ENCODE data around the gene IFT122. TPM values are rescaled to one million over a fixed set of nuclear protein-coding genes. Genes with fewer than 3 reads are reported as not detected.
A peak's percentile ranks its signal among the peaks of the same experiment; 100 is the strongest.

Gene IFT122
- total RNA-seq, 1 experiment from 2014 or later = 4.7 TPM

DNA sequence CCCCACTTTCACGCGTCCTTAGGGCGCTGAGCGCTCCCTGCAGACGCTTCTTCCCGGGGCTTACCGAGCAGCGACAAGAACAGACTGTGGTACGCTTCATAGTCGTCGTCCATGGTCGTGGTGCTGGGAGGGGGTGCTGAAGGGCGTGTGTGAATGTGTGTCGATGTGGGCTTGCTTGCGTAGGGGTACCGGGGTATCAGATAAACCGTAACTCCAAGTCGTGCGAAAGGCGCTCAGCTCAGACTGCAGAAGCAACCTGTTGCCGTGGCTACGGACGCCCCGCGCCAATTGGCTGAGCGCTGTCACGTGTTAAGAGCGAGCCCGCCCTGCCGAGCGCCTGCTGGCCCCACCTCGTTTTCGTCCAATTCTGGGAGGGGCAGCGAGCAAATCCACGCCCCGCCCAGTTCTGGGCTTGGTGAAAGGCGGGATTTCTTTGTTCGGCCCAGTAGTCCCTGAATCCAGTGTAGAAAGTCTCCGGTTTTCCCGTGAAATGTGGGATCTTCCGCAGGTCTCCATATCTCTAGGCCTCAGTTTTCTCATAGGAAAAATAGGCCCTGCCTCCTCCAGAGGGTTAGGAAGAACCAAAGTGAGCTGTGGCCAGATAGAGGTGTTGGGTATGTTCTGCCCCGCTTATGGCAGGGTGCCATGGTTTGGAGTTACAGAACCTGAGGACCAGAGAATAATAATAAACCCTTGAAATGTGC is 11.5 kb upstream of the IFT122 start, which contains the start of gene EFCAB12:
TSS of gene EFCAB12 (minus strand) at position 261 of the 704 bp plus-strand sequence. CDS start at position 113, 148 bp downstream.
- Histone ChIP-seq H3K27ac (ENCODE audit: low read length) (peak within 1 kb of the TSS; percentile 44; the same call in 1 of the 2 replicates), H3K9me3 (ENCODE audit: low read length) (no peaks in the 10 kb centered on the region), H4K20me1 (ENCODE audit: insufficient read depth, low read depth, low read length) (no peaks in the 10 kb centered on the region), H3K4me1 (ENCODE audit: low read length) (peaks cover 40% of the 10 kb centered on the region), H3K4me3 (ENCODE audit: low read length) (peak within 1 kb of the TSS; percentile 44; the same call in 1 of the 2 replicates), H2AFZ (ENCODE audit: low read length) (peak within 1 kb of the TSS; percentile 23; the same call in 1 of the 2 replicates), H3K79me2 (ENCODE audit: low read length) (no peaks in the 10 kb centered on the region), H3K9me2 (replicated peaks; ENCODE audit: insufficient read depth, low read length) (no peaks in the 10 kb centered on the region), H3K4me2 (ENCODE audit: low read depth, low read length, poor library complexity, severe bottlenecking) (peak within 1 kb of the TSS; percentile 64), H3K27me3 (ENCODE audit: low read length) (no peaks in the 10 kb centered on the region), H3K36me3 (ENCODE audit: insufficient read depth, low read length) (peaks cover 35% of the 10 kb centered on the region), H3K9ac (ENCODE audit: low read length) (peak within 1 kb of the TSS; percentile 38)
- peak; percentile 97 for DNase-seq

DNA sequence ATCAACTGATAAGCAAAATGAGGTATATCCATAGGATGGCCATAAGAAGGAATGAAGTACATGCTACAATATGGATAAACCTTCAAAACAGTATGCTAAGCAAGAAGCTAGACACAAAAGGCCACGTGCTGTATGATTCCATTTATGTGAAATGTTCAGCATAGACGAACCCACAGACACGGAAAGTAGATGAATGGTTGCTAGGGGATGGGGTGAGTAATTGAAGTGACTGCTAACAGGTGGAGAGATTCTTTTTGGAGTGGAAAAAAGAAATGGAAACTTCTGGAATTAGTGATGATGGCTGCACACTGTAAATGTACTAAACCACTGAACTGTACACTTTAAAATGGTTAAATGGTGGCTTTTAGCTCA is 11.0 kb upstream of the IFT122 start:
- Histone ChIP-seq H3K27ac (ENCODE audit: low read length) (peak overlapping the region; percentile 44; the same call in 1 of the 2 replicates), H4K20me1 (ENCODE audit: insufficient read depth, low read depth, low read length) (no peaks in the 10 kb centered on the region), H2AFZ (ENCODE audit: low read length) (peak overlapping the region; percentile 23; the same call in 1 of the 2 replicates), H3K79me2 (ENCODE audit: low read length) (peaks cover 5% of the 10 kb centered on the region), H3K9me3 (ENCODE audit: low read length) (no peaks in the 10 kb centered on the region), H3K9me2 (replicated peaks; ENCODE audit: insufficient read depth, low read length) (no peaks in the 10 kb centered on the region), H3K36me3 (ENCODE audit: insufficient read depth, low read length) (peaks cover 41% of the 10 kb centered on the region), H3K4me3 (ENCODE audit: low read length) (peak overlapping the region; percentile 44; the same call in 1 of the 2 replicates), H3K27me3 (ENCODE audit: low read length) (no peaks in the 10 kb centered on the region), H3K4me1 (ENCODE audit: low read length) (peaks cover 40% of the 10 kb centered on the region), H3K9ac (ENCODE audit: low read length) (peak overlapping the region; percentile 38; the same call in 1 of the 2 replicates), H3K4me2 (ENCODE audit: low read depth, low read length, poor library complexity, severe bottlenecking) (peak overlapping the region; percentile 64)
- no peak for DNase-seq

DNA sequence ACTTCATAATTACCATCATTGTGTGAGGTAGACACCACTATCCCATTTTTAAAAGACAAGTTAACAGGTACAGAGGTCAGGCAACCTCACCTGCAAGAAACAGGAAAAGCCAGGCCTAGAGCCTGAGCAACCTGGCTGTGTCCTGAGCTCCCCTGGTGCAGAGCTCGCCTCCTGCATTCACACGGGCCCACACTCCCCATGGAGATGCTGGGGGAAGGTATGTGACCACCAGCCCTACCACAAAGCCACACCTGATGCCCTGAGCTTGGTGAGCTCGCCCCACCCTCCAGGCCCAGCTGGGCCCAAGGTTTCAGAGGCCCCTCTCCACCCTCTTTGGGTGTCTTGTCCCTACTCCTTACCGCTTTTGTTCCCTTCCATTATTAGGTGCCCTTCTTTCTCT is 10.4 kb upstream of the IFT122 start:
- H3K9ac ChIP-seq (ENCODE audit: low read length) = no peak overlapping the region
- 0 out of 2 replicates have a peak overlapping the region, but pooled peaks have one; percentile 11 for H3K27ac ChIP-seq (ENCODE audit: low read length)
- H3K36me3 ChIP-seq (ENCODE audit: insufficient read depth, low read length) = peaks cover 45% of the 10 kb centered on the region
- H3K79me2 ChIP-seq (ENCODE audit: low read length) = peaks cover 10% of the 10 kb centered on the region
- DNase-seq = no peak
- peaks cover 40% of the 10 kb centered on the region for H3K4me1 ChIP-seq (ENCODE audit: low read length)
- no peak overlapping the region for H3K4me2 ChIP-seq (ENCODE audit: low read depth, low read length, poor library complexity, severe bottlenecking)
- H3K27me3 ChIP-seq (ENCODE audit: low read length) = no peaks in the 10 kb centered on the region
- H4K20me1 ChIP-seq (ENCODE audit: insufficient read depth, low read depth, low read length) = no peaks in the 10 kb centered on the region
- H3K9me2 ChIP-seq (replicated peaks; ENCODE audit: insufficient read depth, low read length) = no peaks in the 10 kb centered on the region
- H3K9me3 ChIP-seq (ENCODE audit: low read length) = no peaks in the 10 kb centered on the region
- H2AFZ ChIP-seq (ENCODE audit: low read length) = no peak overlapping the region
- no peak overlapping the region for H3K4me3 ChIP-seq (ENCODE audit: low read length)

DNA sequence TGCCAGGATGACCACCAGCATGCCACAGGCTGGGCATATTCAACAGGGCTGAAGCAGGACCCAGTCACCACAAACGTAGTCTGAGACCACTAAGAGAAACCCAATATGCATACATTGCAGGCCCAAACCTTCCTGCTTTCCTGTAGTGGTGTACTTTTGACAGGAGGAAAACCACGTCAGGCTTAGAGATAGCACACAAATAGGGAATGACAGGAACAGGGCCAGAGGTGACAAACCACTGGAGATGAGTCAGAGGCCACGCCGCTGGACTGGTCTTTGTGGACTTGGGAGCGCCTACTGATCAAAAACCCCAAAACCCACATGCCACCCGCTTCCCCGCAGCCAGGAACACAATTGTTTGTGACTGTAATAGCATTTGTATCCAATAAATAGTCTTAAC is 8.0 kb upstream of the IFT122 start:
- peaks cover 51% of the 10 kb centered on the region; the same call in 1 of the 2 replicates for H3K36me3 ChIP-seq (ENCODE audit: insufficient read depth, low read length)
- no peak overlapping the region for H3K27ac ChIP-seq (ENCODE audit: low read length)
- peaks cover 33% of the 10 kb centered on the region for H3K79me2 ChIP-seq (ENCODE audit: low read length)
- no peaks in the 10 kb centered on the region for H4K20me1 ChIP-seq (ENCODE audit: insufficient read depth, low read depth, low read length)
- no peak for DNase-seq
- H3K27me3 ChIP-seq (ENCODE audit: low read length) = no peaks in the 10 kb centered on the region
- no peak overlapping the region for H3K4me2 ChIP-seq (ENCODE audit: low read depth, low read length, poor library complexity, severe bottlenecking)
- H3K9ac ChIP-seq (ENCODE audit: low read length) = no peak overlapping the region
- no peaks in the 10 kb centered on the region for H3K9me3 ChIP-seq (ENCODE audit: low read length)
- no peak overlapping the region for H2AFZ ChIP-seq (ENCODE audit: low read length)
- H3K4me3 ChIP-seq (ENCODE audit: low read length) = no peak overlapping the region
- no peaks in the 10 kb centered on the region for H3K9me2 ChIP-seq (replicated peaks; ENCODE audit: insufficient read depth, low read length)
- peaks cover 51% of the 10 kb centered on the region for H3K4me1 ChIP-seq (ENCODE audit: low read length)

DNA sequence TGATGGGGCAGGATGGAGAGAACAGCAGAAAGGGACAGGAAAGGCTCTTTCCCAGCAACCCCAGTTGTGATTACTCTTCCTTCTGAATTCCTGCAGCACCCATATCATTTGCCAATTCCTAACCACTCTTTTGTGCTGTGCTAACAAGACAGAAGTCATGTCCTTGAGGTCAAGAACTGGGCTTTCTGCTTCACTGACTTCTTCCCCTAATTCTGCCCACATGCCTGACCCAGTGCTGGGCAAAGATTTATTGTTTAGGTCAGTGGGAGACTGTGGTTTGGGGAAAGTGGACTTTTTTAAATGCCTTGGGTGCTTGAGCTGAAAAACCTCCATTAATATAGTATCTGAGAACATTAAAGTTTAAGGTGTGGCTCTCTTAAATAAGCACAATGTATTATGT is 7.4 kb upstream of the IFT122 start:
- no peak for DNase-seq
- Histone ChIP-seq H3K4me2 (ENCODE audit: low read depth, low read length, poor library complexity, severe bottlenecking) (no peak overlapping the region), H3K36me3 (ENCODE audit: insufficient read depth, low read length) (peaks cover 52% of the 10 kb centered on the region; the same call in 1 of the 2 replicates), H3K4me3 (ENCODE audit: low read length) (no peak overlapping the region), H3K9me2 (replicated peaks; ENCODE audit: insufficient read depth, low read length) (no peaks in the 10 kb centered on the region), H4K20me1 (ENCODE audit: insufficient read depth, low read depth, low read length) (no peaks in the 10 kb centered on the region), H3K27ac (ENCODE audit: low read length) (0 out of 2 replicates have a peak overlapping the region, but pooled peaks have one; percentile 93), H3K27me3 (ENCODE audit: low read length) (no peaks in the 10 kb centered on the region), H2AFZ (ENCODE audit: low read length) (no peak overlapping the region), H3K79me2 (ENCODE audit: low read length) (peaks cover 39% of the 10 kb centered on the region), H3K9ac (ENCODE audit: low read length) (no peak overlapping the region), H3K4me1 (ENCODE audit: low read length) (peaks cover 57% of the 10 kb centered on the region), H3K9me3 (ENCODE audit: low read length) (no peaks in the 10 kb centered on the region)

DNA sequence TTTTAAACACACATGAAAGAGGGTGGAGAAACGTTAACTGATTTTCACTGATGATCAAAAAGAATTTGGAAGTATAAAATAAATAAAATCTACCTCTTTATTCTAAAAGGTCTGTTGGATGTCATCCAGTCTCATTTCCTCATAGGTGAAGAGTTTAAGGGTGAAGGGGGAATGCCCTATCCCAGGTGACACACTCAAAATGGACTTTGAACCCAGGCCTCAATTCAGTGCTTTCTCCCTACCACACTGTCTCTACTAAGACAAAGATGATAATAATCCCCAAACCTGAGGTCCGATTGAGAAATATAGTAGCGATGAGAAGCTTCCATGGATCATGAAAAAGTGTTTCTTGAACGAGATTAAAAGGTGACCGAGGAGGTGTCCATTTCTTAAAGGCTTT is 6.5 kb upstream of the IFT122 start:
- H3K27ac ChIP-seq (ENCODE audit: low read length) = peak overlapping the region; percentile 93

DNA sequence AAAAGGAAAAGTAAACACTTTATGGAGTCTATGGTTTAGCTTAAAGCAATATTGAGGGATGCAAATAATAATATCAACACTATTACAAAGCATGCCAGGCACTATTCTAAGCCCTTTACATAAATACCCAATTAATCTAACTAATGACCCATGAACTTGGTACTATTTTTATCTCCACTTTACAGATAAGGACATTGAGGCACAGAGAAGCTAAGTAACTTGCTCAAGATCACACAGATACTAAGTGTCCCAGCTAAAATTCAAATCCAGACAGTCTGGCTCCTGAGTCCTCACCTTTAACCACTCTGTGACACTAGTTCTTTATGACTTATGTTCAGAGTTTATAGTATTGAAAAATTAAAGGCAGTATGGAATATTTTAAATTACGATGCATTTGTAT is 5.9 kb upstream of the IFT122 start:
- Histone ChIP-seq H3K9ac (ENCODE audit: low read length) (peak overlapping the region; percentile 94), H2AFZ (ENCODE audit: low read length) (no peak overlapping the region), H3K4me2 (ENCODE audit: low read depth, low read length, poor library complexity, severe bottlenecking) (peak overlapping the region; percentile 88), H3K9me2 (replicated peaks; ENCODE audit: insufficient read depth, low read length) (no peaks in the 10 kb centered on the region), H3K27ac (ENCODE audit: low read length) (peak overlapping the region; percentile 93), H3K4me3 (ENCODE audit: low read length) (peak overlapping the region; percentile 91), H3K9me3 (ENCODE audit: low read length) (no peaks in the 10 kb centered on the region), H3K36me3 (ENCODE audit: insufficient read depth, low read length) (peaks cover 53% of the 10 kb centered on the region; the same call in 1 of the 2 replicates), H3K79me2 (ENCODE audit: low read length) (peaks cover 54% of the 10 kb centered on the region), H4K20me1 (ENCODE audit: insufficient read depth, low read depth, low read length) (no peaks in the 10 kb centered on the region), H3K4me1 (ENCODE audit: low read length) (peaks cover 57% of the 10 kb centered on the region), H3K27me3 (ENCODE audit: low read length) (no peaks in the 10 kb centered on the region)
- no peak for DNase-seq

More for the DNA sequence above, 6.5 kb upstream of the IFT122 start:
- peaks cover 48% of the 10 kb centered on the region for H3K79me2 ChIP-seq (ENCODE audit: low read length)
- no peaks in the 10 kb centered on the region for H3K9me2 ChIP-seq (replicated peaks; ENCODE audit: insufficient read depth, low read length)
- H3K9ac ChIP-seq (ENCODE audit: low read length) = no peak overlapping the region
- H4K20me1 ChIP-seq (ENCODE audit: insufficient read depth, low read depth, low read length) = no peaks in the 10 kb centered on the region
- H2AFZ ChIP-seq (ENCODE audit: low read length) = no peak overlapping the region
- H3K4me1 ChIP-seq (ENCODE audit: low read length) = peaks cover 60% of the 10 kb centered on the region
- no peak for DNase-seq
- peaks cover 56% of the 10 kb centered on the region; the same call in 1 of the 2 replicates for H3K36me3 ChIP-seq (ENCODE audit: insufficient read depth, low read length)
- no peaks in the 10 kb centered on the region for H3K9me3 ChIP-seq (ENCODE audit: low read length)
- H3K4me3 ChIP-seq (ENCODE audit: low read length) = no peak overlapping the region
- no peaks in the 10 kb centered on the region for H3K27me3 ChIP-seq (ENCODE audit: low read length)
- no peak overlapping the region for H3K4me2 ChIP-seq (ENCODE audit: low read depth, low read length, poor library complexity, severe bottlenecking)

DNA sequence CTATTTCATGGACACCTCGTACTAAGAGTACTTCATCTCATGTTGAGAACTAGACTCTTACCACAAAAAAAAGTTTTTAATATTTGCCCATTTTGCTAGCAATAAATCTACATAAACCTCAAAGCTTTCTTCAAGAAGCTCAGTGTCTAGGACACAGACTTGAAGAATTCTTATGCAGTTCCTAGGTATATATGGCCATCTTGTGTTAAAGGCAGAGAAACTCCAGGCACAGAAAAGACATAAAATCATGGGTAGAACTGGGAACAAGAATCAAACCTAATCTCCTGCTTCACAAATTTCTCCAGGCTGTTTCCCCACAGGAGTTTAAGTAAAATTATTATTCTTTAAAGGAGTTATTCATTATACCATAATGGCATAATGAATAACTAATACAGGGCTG is 4.7 kb upstream of the IFT122 start:
- H3K4me3 ChIP-seq (ENCODE audit: low read length) = peak overlapping the region; percentile 91
- H3K79me2 ChIP-seq (ENCODE audit: low read length) = peaks cover 59% of the 10 kb centered on the region
- no peak for DNase-seq
- peak overlapping the region; percentile 88 for H3K4me2 ChIP-seq (ENCODE audit: low read depth, low read length, poor library complexity, severe bottlenecking)
- no peaks in the 10 kb centered on the region for H3K9me3 ChIP-seq (ENCODE audit: low read length)
- H3K9me2 ChIP-seq (replicated peaks; ENCODE audit: insufficient read depth, low read length) = no peaks in the 10 kb centered on the region
- H3K27me3 ChIP-seq (ENCODE audit: low read length) = no peaks in the 10 kb centered on the region
- peaks cover 54% of the 10 kb centered on the region for H3K4me1 ChIP-seq (ENCODE audit: low read length)
- H4K20me1 ChIP-seq (ENCODE audit: insufficient read depth, low read depth, low read length) = no peaks in the 10 kb centered on the region
- H3K27ac ChIP-seq (ENCODE audit: low read length) = peak overlapping the region; percentile 93
- H3K36me3 ChIP-seq (ENCODE audit: insufficient read depth, low read length) = peaks cover 48% of the 10 kb centered on the region; the same call in 1 of the 2 replicates
- no peak overlapping the region for H2AFZ ChIP-seq (ENCODE audit: low read length)
- peak overlapping the region; percentile 94 for H3K9ac ChIP-seq (ENCODE audit: low read length)
